ENCODE data around the gene ITPRIPL2.

- TF ChIP-seq EZH2 (IDR thresholded peaks at IDR 0.05; ENCODE audit: insufficient read depth, poor library complexity, severe bottlenecking) (no peak), EZH2phosphoT487 (IDR thresholded peaks at IDR 0.05; ENCODE audit: insufficient read depth, low read depth) (no peak)
Observed at GRCh38 chr16:19116711-19117449, 3.1 kb downstream of the ITPRIPL2 start.
